IPS-15b (cell line): ENCODE data around the gene CPNE6.

ENCODE experiments used
- H3K27me3 ChIP-seq: one replicate; pipeline ENCODE4 v1.6.1; 2013; ENCODE audit warnings: low read length; ENCODE audit not compliant: control insufficient read depth, insufficient read depth
- H3K36me3 ChIP-seq: one replicate; pipeline ENCODE4 v1.6.1; 2013; ENCODE audit warnings: low read length; ENCODE audit not compliant: control insufficient read depth, insufficient read depth
- H3K4me1 ChIP-seq: one replicate; pipeline ENCODE4 v1.6.1; 2013; ENCODE audit warnings: mild to moderate bottlenecking, low read length; ENCODE audit not compliant: control insufficient read depth, insufficient read depth
- H3K4me3 ChIP-seq: one replicate; pipeline ENCODE4 v1.5.1; 2013; ENCODE audit warnings: low read depth, low read length
- H3K9ac ChIP-seq: one replicate; pipeline ENCODE4 v1.6.1; 2013; ENCODE audit warnings: low read depth, mild to moderate bottlenecking, low read length
- H3K9me3 ChIP-seq: one replicate; pipeline ENCODE4 v1.6.1; 2013; ENCODE audit warnings: mild to moderate bottlenecking, low read length; ENCODE audit not compliant: control insufficient read depth, insufficient read depth

Gene CPNE6

GRCh38 chr14:24072881-24073877 is 1.8 kb downstream of the CPNE6 start:
- Histone ChIP-seq H3K36me3 (peaks cover 2% of the 10 kb centered on the region), H3K4me3 (no peak overlapping the region), H3K27me3 (no peaks in the 10 kb centered on the region), H3K9ac (no peak overlapping the region), H3K4me1 (no peaks in the 10 kb centered on the region), H3K9me3 (no peaks in the 10 kb centered on the region)

GRCh38 chr14:24074625-24075484 is 3.5 kb downstream of the CPNE6 start:
- Histone ChIP-seq H3K4me3 (no peak overlapping the region), H3K27me3 (no peaks in the 10 kb centered on the region), H3K9ac (no peak overlapping the region), H3K36me3 (peaks cover 2% of the 10 kb centered on the region), H3K9me3 (no peaks in the 10 kb centered on the region), H3K4me1 (peaks cover 8% of the 10 kb centered on the region)

GRCh38 chr14:24075485-24076301 is 4.3 kb downstream of the CPNE6 start:
- peaks cover 2% of the 10 kb centered on the region for H3K36me3 ChIP-seq
- no peaks in the 10 kb centered on the region for H3K27me3 ChIP-seq
- H3K9ac ChIP-seq, result no peak overlapping the region
- no peak overlapping the region for H3K4me3 ChIP-seq
- no peaks in the 10 kb centered on the region for H3K9me3 ChIP-seq
- H3K4me1 ChIP-seq, result peaks cover 17% of the 10 kb centered on the region

- H3K9ac ChIP-seq, result no peak overlapping the region
- no peaks in the 10 kb centered on the region for H3K9me3 ChIP-seq
- H3K36me3 ChIP-seq, result peaks cover 2% of the 10 kb centered on the region
- no peaks in the 10 kb centered on the region for H3K27me3 ChIP-seq
- H3K4me3 ChIP-seq, result no peak overlapping the region
- H3K4me1 ChIP-seq, result peaks cover 18% of the 10 kb centered on the region
These were observed 4.9 kb downstream of the CPNE6 start for GRCh38 chr14:24076302-24076601.

- Histone ChIP-seq H3K9ac (no peak overlapping the region), H3K4me1 (peaks cover 21% of the 10 kb centered on the region), H3K9me3 (no peaks in the 10 kb centered on the region), H3K36me3 (peaks cover 2% of the 10 kb centered on the region), H3K4me3 (no peak overlapping the region), H3K27me3 (peaks cover 4% of the 10 kb centered on the region)
These were observed 5.7 kb downstream of the CPNE6 start for GRCh38 chr14:24077086-24077485.

GRCh38 chr14:24078146-24078545 is 6.8 kb downstream of the CPNE6 start:
- Histone ChIP-seq H3K36me3 (peaks cover 2% of the 10 kb centered on the region), H3K4me1 (peaks cover 25% of the 10 kb centered on the region), H3K27me3 (peaks cover 12% of the 10 kb centered on the region), H3K9me3 (no peaks in the 10 kb centered on the region), H3K4me3 (no peak overlapping the region), H3K9ac (no peak overlapping the region)

- Histone ChIP-seq H3K4me1 (peaks cover 25% of the 10 kb centered on the region), H3K4me3 (no peak overlapping the region), H3K27me3 (peaks cover 17% of the 10 kb centered on the region), H3K9ac (no peak overlapping the region), H3K9me3 (no peaks in the 10 kb centered on the region), H3K36me3 (peaks cover 2% of the 10 kb centered on the region)
These were observed 8.3 kb downstream of the CPNE6 start for GRCh38 chr14:24079491-24080141.

- peaks cover 25% of the 10 kb centered on the region for H3K4me1 ChIP-seq
- H3K9ac ChIP-seq, result peak overlapping the region; percentile 30
- peaks cover 2% of the 10 kb centered on the region for H3K36me3 ChIP-seq
- peaks cover 17% of the 10 kb centered on the region for H3K27me3 ChIP-seq
- H3K4me3 ChIP-seq, result peak overlapping the region; percentile 69
- no peaks in the 10 kb centered on the region for H3K9me3 ChIP-seq
These were observed 8.8 kb downstream of the CPNE6 start for GRCh38 chr14:24080142-24080530.

- peaks cover 25% of the 10 kb centered on the region for H3K4me1 ChIP-seq
- H3K27me3 ChIP-seq, result peaks cover 17% of the 10 kb centered on the region
- no peak overlapping the region for H3K9ac ChIP-seq
- no peaks in the 10 kb centered on the region for H3K36me3 ChIP-seq
- H3K4me3 ChIP-seq, result peak overlapping the region; percentile 69
- H3K9me3 ChIP-seq, result no peaks in the 10 kb centered on the region
These were observed 9.8 kb downstream of the CPNE6 start for GRCh38 chr14:24080888-24081738.

- peaks cover 17% of the 10 kb centered on the region for H3K27me3 ChIP-seq
- peaks cover 25% of the 10 kb centered on the region for H3K4me1 ChIP-seq
- H3K36me3 ChIP-seq, result no peaks in the 10 kb centered on the region
- H3K9me3 ChIP-seq, result no peaks in the 10 kb centered on the region
- H3K4me3 ChIP-seq, result peak overlapping the region; percentile 69
- H3K9ac ChIP-seq, result peak overlapping the region; percentile 65
These were observed 10.4 kb downstream of the CPNE6 start for GRCh38 chr14:24081739-24082211.
